ENCODE results near the gene NAB1.
"Not testable (repeated sequence)": the region's sequence is repeated elsewhere in the genome, so short reads cannot be mapped to it uniquely, and the experiment has no call there.

The NAB1 gene

DNA sequence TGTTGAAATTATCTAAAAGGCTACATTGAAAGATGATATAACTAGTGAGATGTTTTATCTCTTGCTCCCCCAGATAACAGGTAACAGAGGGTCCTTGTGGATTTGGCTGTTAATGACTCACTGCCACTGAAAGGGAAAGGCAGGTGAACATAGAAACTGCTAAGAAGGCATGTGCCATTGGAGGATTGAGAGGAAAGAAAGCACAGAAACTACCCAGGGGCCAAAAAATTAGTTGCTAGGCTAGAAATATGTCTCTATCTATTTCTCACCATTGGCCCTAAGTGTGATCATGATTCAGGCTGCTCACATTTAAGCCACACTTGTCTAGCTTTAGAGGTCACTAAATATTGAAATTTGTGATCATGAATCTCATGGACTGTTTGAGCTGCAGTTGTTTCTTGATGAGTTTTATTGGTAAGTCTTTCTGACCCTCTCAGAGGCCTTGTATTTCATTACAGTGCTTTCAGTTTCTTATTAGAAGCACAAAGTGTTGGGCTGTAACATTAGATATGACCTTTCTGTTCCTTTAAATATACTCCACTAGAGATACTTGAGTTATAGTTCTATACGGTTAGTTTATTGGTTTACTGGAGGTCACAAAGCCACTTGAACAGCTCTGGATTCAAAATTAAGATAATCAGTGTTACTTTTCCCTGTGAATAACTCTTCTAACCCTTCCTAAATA is 26.2 kb downstream of the NAB1 start:
- DNase-seq = no peak

GRCh38 chr2:190677255-190677654 is 28.4 kb downstream of the NAB1 start:
- no peak for DNase-seq

DNA sequence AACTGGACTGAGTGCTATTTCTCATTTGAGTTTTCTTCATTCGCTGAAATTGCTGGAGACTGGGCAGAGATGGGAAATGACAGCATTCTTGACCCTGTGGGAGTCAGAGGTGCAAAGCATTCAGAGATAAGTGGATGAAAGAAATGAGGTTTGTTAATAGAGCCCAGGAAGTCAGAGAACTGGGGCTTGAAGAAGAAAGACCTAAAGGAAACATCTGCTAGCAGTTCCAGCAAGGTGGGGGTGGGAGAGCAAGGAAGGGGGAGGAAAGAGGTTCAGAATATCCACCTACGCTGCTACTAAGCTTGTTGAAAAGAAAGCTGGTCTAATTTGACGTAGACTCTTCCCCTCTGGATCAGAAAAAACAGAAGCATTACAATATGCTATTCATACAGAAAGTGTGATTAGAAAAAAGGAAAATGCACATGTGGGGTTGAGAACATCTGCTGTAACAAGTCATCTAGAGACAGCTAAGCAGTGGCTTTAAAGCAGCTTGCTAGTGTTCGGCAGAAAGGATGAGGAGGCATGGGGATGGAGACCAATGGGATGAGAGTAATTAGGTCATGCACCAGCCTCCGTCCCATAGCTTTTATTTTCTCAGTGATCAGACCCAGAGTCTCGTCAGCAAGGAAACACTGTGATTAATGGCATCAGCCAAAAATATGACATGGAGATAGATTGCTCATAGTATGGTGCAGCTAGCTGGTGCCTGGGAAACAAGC is 29.7 kb downstream of the NAB1 start:
- no peak for DNase-seq

DNA sequence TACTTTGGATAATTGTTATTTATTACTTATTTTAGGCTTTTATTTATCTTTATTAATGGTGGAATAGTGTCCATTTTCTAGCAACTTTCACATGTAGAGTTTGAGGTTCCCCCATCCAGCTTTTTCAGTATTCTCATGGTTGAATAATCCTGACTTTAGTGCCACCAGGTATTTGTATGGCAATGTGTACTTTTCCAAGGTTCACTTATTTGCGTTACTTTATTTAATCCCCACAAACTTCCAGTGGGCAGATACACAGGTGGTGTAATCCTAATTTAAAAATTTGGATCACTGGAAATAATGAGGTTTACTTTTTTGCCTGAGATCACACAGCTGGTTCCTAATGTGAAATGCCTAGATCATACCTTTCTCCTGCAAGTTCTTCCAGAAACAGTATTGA is 30.5 kb downstream of the NAB1 start:
- no peak for DNase-seq

GRCh38 chr2:190679813-190680591 is 31.1 kb downstream of the NAB1 start:
- DNase-seq = no peak

DNA sequence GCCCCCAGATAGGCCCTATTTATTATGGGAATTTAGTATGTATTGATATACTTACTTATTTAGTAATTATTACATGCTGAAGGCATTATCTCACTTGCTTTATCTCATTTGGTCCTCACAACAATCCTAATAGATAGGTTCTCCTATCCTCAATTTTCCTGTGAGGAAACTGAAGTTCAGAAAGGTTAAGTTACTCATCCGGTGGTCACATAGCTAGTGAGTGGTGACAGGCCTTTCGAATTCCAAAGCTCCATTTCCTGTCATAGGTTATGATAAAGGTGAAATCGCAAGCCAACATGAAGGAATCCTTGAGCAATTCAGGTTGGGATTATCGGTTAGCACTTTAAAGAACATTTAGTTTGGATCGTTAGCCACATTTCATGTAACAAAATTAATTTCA is 33.3 kb downstream of the NAB1 start:
- no peak for DNase-seq

DNA sequence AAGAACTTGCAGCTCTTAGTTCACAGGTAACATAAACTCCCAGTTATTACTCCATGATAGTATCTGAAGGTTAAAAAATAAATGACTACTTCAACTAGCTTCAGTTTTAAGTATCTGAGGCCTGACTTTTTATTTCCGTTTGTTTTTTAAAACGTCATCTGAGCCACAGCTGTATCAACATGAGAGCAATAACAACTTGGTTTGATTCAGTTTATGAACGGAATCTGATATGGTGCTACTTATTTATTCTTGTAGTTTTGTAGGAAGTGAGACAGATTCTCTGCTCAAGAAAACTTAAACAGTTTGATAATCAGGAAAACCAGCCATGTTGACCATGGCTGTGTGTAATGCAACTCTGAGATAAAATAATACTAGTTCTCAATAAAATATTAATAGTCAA is 34.9 kb downstream of the NAB1 start:
- DNase-seq = no peak

- no peak for DNase-seq
These were observed 36.0 kb downstream of the NAB1 start for GRCh38 chr2:190684931-190685330.

GRCh38 chr2:190685333-190685732 is 36.5 kb downstream of the NAB1 start:
- DNase-seq = no peak

GRCh38 chr2:190693533-190694232 is 44.8 kb downstream of the NAB1 start:
- no peak for DNase-seq

DNA sequence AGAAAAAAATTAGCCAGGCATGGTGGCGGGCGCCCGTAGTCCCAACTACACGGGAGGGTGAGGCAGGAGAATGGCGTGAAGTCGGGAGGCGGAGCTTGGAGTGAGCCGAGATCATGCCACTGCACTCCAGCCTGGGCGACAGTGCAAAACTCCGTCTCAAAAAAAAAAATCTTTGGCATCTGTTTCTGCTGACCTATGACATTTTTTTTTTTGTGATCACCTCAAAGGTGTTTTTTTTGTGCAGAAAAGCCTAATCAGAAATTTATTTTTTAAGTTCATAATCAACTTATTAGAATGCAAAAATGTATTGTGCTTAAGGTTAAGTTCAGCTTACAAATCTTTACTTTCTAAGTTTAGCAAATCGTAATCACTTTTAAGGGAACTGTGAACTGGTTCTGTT is 45.6 kb downstream of the NAB1 start:
- DNase-seq = no peak

GRCh38 chr2:190695739-190696138 is 46.9 kb downstream of the NAB1 start:
- DNase-seq = no peak

DNA sequence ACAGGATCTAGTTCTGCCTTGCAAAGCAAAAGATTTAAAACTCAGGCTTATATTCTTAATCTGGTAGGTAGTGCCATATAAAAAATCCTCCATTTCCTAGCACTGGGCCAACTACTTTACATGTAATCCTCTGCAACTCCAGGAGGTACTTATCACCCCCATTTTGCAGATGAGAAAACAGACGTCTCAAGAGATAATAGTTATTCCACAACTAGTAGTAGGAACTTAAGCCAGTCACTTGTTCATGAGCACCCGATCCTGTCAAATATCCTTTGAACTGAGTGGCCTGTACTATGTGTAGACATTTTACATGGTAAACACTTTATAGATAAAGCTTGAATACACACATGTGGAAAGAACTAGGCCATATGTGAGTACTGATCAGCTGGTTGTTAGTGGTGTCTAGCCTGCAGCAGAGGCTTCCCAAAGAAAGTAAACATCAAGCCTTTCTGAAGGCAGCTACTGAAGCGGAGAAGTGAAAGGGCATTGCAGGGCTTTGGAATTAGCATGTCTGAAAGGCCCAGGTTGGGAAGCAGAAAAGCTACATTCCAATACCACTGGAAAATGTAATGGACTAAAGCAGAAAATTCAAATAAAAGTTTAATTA is 48.0 kb downstream of the NAB1 start:
- DNase-seq = no peak

DNA sequence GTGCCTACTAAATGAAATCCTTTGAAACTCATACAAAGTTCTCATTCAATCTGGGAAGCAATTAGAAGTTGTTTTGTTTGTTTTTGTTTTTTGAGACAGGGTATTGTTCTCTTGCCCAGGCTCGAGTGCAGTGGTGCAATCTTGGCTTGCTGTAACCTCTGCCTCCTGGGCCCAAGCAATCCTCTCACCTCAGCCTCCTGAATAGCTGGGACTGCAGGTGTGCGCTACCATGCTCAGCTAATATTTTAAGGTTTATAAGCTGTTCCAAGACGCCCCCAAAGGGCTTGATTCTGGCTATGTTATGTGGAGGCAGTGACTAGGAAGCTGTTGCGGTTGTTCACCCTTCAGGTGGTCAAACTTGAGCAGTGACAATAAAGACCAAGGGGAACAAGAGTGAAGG is 48.5 kb downstream of the NAB1 start:
- DNase-seq = no peak

GRCh38 chr2:190698895-190699294 is 50.0 kb downstream of the NAB1 start:
- no peak for DNase-seq

- DNase-seq = no peak
These were observed 52.7 kb downstream of the NAB1 start for GRCh38 chr2:190701586-190701985.

DNA sequence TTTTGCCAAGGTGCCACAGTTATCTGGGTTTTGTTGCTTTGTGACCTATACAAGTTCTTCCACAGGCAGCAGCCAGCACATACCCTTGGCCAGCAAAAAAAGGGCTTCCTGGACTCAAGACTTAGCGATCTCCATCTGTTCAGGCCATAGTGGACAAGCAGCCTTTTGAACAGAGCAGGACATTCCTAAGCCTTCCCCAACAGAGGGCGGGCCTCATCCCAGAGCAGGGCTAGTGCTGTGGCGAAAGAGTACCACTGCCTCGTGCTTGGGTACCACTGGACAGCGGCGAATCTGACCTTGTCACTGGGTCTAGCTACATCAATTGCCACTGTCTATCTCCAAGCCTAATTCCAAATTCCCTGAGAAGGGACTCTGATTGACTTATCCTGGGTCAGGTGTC is 56.4 kb downstream of the NAB1 start:
- DNase-seq = no peak

DNA sequence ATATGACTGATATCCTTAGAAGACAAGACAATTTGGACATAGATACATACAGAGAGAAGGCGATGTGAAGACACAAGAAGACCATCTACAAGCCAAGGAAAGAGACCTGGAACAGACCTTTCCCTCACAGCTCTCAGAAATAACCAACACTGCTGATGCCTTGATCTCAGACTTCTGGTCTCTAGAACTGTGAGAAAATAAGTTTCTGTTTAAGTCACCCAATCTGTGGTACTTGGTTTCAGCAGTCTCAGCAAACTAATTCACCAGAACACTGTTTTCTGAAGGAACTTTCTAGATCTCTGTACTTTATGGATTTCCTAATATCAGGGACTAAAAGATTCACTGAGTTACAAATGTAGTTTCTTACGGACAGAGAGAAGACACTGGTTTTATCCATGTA is 58.8 kb downstream of the NAB1 start:
- DNase-seq = no peak

- not testable (repeated sequence) for DNase-seq
These were observed 59.8 kb downstream of the NAB1 start for GRCh38 chr2:190708650-190709049.

GRCh38 chr2:190711069-190711468 is 62.2 kb downstream of the NAB1 start:
- DNase-seq = no peak

DNA sequence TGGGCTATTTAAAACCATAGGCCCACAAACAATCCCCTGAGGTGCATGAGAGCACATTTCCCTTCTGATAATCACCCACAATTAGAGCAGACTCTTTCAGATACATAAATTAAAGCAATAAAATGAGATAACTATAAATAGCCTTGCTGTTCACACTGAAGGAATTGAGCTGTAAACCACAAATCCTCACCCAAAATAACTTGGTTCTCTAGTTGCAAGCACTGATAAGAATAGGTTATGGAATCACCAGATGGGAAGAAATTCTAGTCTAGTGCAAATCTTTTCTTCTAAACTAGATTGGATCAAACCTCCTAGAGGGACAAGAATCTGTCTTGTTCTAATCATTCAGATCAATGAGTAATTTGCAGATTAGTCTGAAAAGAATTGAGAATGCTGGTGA is 64.6 kb downstream of the NAB1 start:
- DNase-seq = no peak

DNA sequence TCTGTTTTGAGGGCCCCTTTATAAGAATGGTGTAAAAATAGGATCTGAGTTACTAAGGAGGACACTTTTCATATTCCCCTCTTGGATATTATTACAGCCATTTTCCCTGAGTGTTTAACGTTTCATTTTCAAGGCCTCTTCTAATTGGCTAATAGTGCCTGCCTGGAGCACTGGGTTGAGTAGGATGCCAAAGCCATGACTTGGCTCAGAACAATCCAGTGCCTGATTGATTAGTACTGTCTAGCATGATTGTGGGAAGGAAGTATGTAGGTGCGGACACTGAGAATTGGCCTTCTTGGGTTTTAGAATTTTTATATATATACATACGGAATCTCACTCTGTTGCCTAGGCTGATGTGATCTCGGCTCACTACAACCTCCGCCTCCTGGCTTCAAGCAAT is 66.1 kb downstream of the NAB1 start:
- no peak for DNase-seq
